ENCODE data around the gene OOSP3.
"Not testable (repeated sequence)": the region's sequence is repeated elsewhere in the genome, so short reads cannot be mapped to it uniquely, and the experiment has no call there.

GRCh38 chr11:59887156-59887555 lies 8.6 kb downstream of the OOSP3 start:
- not testable (repeated sequence) for TF ChIP-seq POLR2A, POLR2AphosphoS5 (IDR thresholded peaks at IDR 0.05; ENCODE audit: low read depth, low read length)
